Fibroblast of villous mesenchyme (primary cell): Measurements from ENCODE around the gene CALCB. TPM values are rescaled to one million over a fixed set of nuclear protein-coding genes. Genes with fewer than 3 reads are reported as not detected.

Experiments
- DNase-seq: peaks from one replicate; pipeline ENCODE4 v3.0.0-alpha.2; 2010; ENCODE audit warnings: low read depth
- H3K4me3 ChIP-seq: 2 replicates; pipeline ENCODE4 v1.5.1; 2011; ENCODE audit warnings: low read depth, mild to moderate bottlenecking, low read length
- CTCF ChIP-seq: IDR thresholded peaks from 2 replicates; pipeline ENCODE4 v1.5.1; 2012; ENCODE audit warnings: low read depth, mild to moderate bottlenecking, low read length; ENCODE audit not compliant: insufficient read depth
- total RNA-seq: library from RNA; depleted of rRNA; stranded (reverse); fragments of >200 nt; gene quantifications from 2 replicates; pipeline ENCODE4 v1.2.3, GENCODE V29; 2012

Gene CALCB
- total RNA-seq, 1 donor: not detected

- no peak overlapping the region for H3K4me3 ChIP-seq
- peak; percentile 58 for DNase-seq
- TF ChIP-seq CTCF: peak; percentile 72
Measured at GRCh38 chr11:15074206-15075161, 1.1 kb downstream of the CALCB start.

- DNase-seq: no peak
Measured at GRCh38 chr11:15075162-15075526, 1.8 kb downstream of the CALCB start.

GRCh38 chr11:15091175-15091574 lies 17.8 kb downstream of the CALCB start:
- H3K4me3 ChIP-seq: no peak overlapping the region
- no peak for TF ChIP-seq CTCF
- no peak for DNase-seq

More at GRCh38 chr11:15075162-15075526, 1.8 kb downstream of the CALCB start:
- no peak for TF ChIP-seq CTCF
- no peak overlapping the region for H3K4me3 ChIP-seq

- DNase-seq: no peak
- no peak overlapping the region for H3K4me3 ChIP-seq
- no peak for TF ChIP-seq CTCF
Measured at GRCh38 chr11:15091625-15092024, 18.2 kb downstream of the CALCB start.

GRCh38 chr11:15093432-15093831 lies 20.0 kb downstream of the CALCB start:
- DNase-seq: no peak
- H3K4me3 ChIP-seq: no peak overlapping the region
- no peak for TF ChIP-seq CTCF

- H3K4me3 ChIP-seq: no peak overlapping the region
- DNase-seq: no peak
- no peak for TF ChIP-seq CTCF
Measured at GRCh38 chr11:15095736-15096228, 22.4 kb downstream of the CALCB start.
